Measurements from ENCODE around the gene ARF5. TPM values are rescaled to one million over a fixed set of nuclear protein-coding genes. Genes with fewer than 3 reads are reported as not detected.
"Not testable (repeated sequence)": the region's sequence is repeated elsewhere in the genome, so short reads cannot be mapped to it uniquely, and the experiment has no call there.

ARF5 gene
- total RNA-seq, 1 experiment from 2014 or later = 172 TPM

DNA sequence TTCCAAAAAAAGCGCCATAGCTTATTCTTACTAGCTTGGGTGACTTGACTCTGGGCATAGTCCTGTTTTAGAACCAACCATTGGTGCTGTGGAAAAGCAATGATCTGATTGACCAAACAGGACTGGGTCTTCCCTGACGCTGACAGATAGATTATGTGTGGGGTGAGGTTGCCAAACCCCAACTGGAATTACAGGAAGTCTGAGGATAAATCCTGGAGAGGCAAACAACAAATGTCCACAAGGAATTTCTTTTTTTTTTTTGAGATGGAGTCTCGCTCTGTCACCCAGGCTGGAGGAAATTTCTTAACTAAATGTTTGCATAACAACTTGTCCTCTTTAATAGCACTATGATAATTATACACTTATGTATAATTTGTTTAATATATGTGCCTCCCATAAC, 22.0 kb upstream of the ARF5 start:
- Histone ChIP-seq H3K4me1 (no peaks in the 10 kb centered on the region), H3K4me3 (ENCODE audit: low read depth, low read length) (no peak overlapping the region), H3K9me3 (no peaks in the 10 kb centered on the region), H3K27me3 (replicated peaks; ENCODE audit: control insufficient read depth, insufficient read depth, low read length) (no peaks in the 10 kb centered on the region), H3K36me3 (ENCODE audit: control insufficient read depth, insufficient read depth, low read length) (no peaks in the 10 kb centered on the region)
- Mint-ChIP-seq H3K27me3 (ENCODE audit: insufficient read depth, unreplicated experiment) (no peaks in the 10 kb centered on the region), H3K4me3 (ENCODE audit: unreplicated experiment) (no peak overlapping the region), H3K27ac (ENCODE audit: unreplicated experiment) (no peak overlapping the region), H3K36me3 (ENCODE audit: insufficient read depth, unreplicated experiment) (no peaks in the 10 kb centered on the region), H3K9me3 (ENCODE audit: unreplicated experiment) (peaks cover 33% of the 10 kb centered on the region), H3K4me1 (ENCODE audit: low read depth, unreplicated experiment) (no peaks in the 10 kb centered on the region)
- BruUV-seq (replicated peaks) = no TSS peak
- intact Hi-C loops (cut with micrococcal nuclease; ENCODE audit: unreplicated experiment) = no loop called here
- DNase-seq = no peak
- ChIA-PET CTCF (no interaction called here), POLR2A (no interaction called here)
- TF ChIP-seq, protein P1, sequence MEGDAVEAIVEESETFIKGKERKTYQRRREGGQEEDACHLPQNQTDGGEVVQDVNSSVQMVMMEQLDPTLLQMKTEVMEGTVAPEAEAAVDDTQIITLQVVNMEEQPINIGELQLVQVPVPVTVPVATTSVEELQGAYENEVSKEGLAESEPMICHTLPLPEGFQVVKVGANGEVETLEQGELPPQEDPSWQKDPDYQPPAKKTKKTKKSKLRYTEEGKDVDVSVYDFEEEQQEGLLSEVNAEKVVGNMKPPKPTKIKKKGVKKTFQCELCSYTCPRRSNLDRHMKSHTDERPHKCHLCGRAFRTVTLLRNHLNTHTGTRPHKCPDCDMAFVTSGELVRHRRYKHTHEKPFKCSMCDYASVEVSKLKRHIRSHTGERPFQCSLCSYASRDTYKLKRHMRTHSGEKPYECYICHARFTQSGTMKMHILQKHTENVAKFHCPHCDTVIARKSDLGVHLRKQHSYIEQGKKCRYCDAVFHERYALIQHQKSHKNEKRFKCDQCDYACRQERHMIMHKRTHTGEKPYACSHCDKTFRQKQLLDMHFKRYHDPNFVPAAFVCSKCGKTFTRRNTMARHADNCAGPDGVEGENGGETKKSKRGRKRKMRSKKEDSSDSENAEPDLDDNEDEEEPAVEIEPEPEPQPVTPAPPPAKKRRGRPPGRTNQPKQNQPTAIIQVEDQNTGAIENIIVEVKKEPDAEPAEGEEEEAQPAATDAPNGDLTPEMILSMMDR (IDR thresholded peaks at IDR 0.05; ENCODE audit: insufficient read depth in 1 of 2, low read depth in 1 of 2, low read length in 1 of 2, severe bottlenecking in 1 of 2, unreplicated experiment in 1 of 2) = no peak

DNA sequence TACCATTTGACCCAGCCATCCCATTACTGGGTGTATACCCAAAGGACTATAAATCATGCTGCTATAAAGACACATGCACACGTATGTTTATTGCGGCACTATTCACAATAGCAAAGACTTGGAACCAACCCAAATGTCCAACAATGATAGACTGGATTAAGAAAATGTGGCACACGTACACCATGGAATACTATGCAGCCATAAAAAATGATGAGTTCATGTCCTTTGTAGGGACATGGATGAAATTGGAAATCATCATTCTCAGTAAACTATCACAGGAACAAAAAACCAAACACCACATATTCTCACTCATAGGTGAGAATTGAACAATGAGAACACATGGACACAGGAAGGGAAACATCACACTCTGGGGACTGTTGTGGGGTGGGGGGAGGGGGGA, 20.2 kb upstream of the ARF5 start:
- H3K27ac Mint-ChIP-seq (ENCODE audit: unreplicated experiment); CTCF ChIA-PET; H3K27me3 ChIP-seq (replicated peaks; ENCODE audit: control insufficient read depth, insufficient read depth, low read length); H3K9me3 ChIP-seq; H3K4me3 Mint-ChIP-seq (ENCODE audit: unreplicated experiment); H3K36me3 ChIP-seq (ENCODE audit: control insufficient read depth, insufficient read depth, low read length); H3K27me3 Mint-ChIP-seq (ENCODE audit: insufficient read depth, unreplicated experiment); H3K36me3 Mint-ChIP-seq (ENCODE audit: insufficient read depth, unreplicated experiment); DNase-seq; intact Hi-C loops (cut with micrococcal nuclease; ENCODE audit: unreplicated experiment); BruUV-seq (replicated peaks); H3K4me3 ChIP-seq (ENCODE audit: low read depth, low read length); H3K4me1 Mint-ChIP-seq (ENCODE audit: low read depth, unreplicated experiment); H3K4me1 ChIP-seq; POLR2A ChIA-PET: not testable (repeated sequence)
- H3K9me3 Mint-ChIP-seq (ENCODE audit: unreplicated experiment) = peaks cover 30% of the 10 kb centered on the region

DNA sequence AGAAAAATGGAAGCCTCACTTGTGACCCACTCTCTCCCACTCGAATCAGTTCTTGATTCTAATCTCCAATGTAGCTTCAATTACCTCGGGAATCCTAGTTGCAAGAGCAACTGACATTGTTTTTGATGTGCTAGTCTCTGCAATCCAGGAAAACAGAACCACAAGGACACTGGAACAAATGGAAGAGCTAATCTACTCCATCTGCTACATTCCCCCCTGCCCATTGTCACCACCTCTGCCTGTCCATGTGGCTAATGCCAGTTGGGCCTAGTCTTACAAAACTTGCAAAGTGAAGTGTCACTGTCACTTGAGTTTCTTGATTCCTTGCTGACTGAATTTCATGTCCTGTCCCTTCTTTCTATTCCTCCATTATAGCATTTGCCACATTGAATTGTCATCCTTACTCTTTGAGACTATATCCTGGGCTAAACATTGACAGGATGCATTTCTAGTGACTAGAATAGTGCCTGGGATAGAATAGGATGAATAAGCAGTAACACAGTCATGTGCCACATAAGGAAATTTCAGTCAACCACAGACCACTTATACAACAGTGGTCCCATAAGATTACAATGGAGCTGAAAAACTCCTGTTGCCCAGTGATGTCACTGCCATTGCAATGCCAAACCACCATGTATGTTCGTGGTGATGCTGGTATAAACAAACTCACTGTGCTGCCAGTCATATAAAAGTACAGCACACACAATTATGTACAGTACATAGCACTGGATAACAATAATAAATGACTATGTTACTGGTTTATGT, 16.3 kb upstream of the ARF5 start:
- TF ChIP-seq, protein P1 (IDR thresholded peaks at IDR 0.05; ENCODE audit: insufficient read depth in 1 of 2, low read depth in 1 of 2, low read length in 1 of 2, severe bottlenecking in 1 of 2, unreplicated experiment in 1 of 2) = no peak
- no peak for DNase-seq
- Mint-ChIP-seq H3K9me3 (ENCODE audit: unreplicated experiment) (no peaks in the 10 kb centered on the region), H3K4me1 (ENCODE audit: low read depth, unreplicated experiment) (no peaks in the 10 kb centered on the region), H3K36me3 (ENCODE audit: insufficient read depth, unreplicated experiment) (no peaks in the 10 kb centered on the region), H3K27me3 (ENCODE audit: insufficient read depth, unreplicated experiment) (no peaks in the 10 kb centered on the region), H3K4me3 (ENCODE audit: unreplicated experiment) (no peak overlapping the region), H3K27ac (ENCODE audit: unreplicated experiment) (no peak overlapping the region)
- BruUV-seq (replicated peaks) = no TSS peak
- CTCF ChIA-PET = no interaction called here
- intact Hi-C loops (cut with micrococcal nuclease; ENCODE audit: unreplicated experiment) = no loop called here
- Histone ChIP-seq H3K27me3 (replicated peaks; ENCODE audit: control insufficient read depth, insufficient read depth, low read length) (no peaks in the 10 kb centered on the region), H3K9me3 (no peaks in the 10 kb centered on the region), H3K4me1 (no peaks in the 10 kb centered on the region), H3K36me3 (ENCODE audit: control insufficient read depth, insufficient read depth, low read length) (no peaks in the 10 kb centered on the region), H3K4me3 (ENCODE audit: low read depth, low read length) (no peak overlapping the region)
- POLR2A ChIA-PET = no interaction called here

All from Caco-2 (cell line).